Measurements from ENCODE around the gene BZW1.
A peak's percentile ranks its signal among the peaks of the same experiment; 100 is the strongest.

BZW1 gene

DNA sequence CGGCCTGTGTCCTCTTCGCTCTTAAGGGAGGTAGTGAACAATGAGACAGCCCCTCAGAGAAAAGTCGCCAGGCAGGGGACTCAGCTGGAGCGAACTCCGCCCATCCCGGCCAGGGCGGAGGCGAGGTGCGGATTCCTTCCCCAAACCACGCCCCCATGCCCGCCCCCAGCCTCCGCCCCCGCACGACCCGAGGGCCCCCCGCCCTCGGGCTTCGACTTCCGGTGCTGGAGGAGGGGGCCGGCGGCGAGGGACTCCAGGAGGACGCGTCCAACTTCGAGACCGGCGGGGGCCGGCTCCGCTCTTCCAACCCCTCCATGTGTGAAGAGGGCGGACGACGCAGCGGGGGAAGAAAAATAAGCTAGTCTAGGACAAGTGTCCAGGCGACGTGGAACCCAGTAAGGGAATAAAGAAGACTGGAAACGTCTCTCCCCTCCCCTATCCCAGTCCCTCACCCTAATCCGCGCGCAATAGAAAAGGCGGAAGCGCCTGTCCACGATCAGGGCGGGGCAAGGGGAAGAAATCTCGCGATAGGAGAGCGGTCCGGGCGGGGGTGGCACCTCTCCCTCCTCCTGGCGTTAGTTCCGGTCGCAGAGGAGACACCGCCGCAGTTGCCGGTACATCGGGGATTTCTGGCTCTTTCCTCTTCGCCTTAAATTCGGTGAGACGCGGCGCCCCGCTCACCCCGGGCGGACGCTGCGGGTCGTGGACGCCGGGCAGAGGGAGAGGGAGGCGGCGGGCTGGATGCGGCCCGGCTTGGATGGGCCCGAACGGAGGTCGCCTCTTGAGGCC lies at the start of gene BZW1:
BZW1 (plus strand) TSS at position 578 of the 789 bp plus-strand sequence. CDS start 1,308 bp downstream, outside the sequence.
- peak; percentile 96 for DNase-seq

DNA sequence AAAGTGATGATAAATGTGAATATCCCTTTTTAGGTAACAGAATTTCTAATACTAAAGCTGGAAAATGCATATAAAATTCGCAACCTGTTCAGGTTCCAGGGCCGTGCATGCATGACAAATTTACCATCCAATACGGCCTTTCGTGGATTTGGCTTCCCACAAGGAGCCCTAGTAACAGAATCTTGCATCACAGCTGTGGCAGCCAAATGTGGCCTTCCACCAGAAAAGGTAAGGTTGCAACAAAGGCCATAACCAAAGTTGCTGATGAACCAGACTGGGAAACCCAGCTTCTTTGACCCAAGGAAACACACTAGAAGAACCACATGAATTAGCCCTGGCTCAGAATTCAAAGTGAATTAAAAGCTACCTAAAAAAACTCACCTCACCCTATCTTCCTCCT lies 49.6 kb upstream of the BZW1 start:
- DNase-seq: no peak

DNA sequence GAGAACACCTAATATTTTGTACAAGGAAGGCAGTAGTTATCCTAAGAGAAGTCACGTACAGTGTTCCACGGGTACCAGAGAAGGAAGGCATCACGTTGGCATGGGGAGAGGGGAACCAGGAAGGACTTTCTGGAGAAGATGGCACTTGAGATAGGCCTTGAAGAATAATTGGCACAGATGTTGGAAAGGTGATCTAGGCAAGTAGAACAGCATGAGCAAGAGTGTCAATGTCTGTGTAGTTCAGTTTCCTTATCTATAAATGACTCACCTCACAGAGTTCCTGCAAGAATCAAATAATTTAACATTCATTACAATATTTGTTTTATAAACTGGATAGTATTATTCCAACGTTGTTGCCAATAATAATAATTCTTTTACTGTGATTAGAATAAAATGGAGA lies 48.3 kb upstream of the BZW1 start:
- no peak for DNase-seq

DNA sequence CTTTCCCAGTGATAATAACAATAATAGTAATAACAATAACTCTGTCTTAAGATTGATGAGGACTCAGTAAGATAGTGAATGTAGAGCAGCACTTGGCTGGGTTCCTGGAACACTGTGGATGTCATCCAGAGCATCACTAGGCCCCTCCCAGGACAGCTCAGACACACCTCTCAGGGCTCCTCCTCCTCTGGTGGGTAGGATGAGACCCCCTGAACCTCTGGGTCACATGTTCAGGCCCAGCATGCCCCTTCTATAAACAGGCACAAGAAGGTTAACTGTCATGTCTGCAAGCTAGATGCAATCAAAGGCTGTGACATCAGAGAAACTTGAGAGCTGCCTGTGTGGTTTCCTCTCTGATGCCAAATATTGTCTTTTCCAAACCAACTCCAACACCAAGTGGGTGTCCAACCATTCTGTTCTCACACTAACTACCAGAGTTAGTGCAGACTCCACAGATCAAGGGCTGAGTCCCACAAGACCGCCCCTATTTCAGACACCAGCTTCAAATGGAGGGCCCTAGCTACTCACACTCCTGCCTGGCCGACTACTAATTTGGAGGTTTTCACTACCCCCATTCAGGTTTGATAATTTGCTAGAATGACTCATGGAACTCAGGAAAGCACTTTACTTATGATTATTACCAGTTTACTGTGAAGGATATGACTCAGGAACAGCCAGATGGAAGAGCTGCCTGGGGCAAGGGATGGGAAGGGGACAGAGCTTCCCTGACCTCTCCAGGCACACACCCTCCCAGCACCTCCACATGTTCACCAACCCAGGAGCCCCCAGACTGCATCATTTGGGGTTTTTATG lies 46.4 kb upstream of the BZW1 start:
- DNase-seq: peak; percentile 97

DNA sequence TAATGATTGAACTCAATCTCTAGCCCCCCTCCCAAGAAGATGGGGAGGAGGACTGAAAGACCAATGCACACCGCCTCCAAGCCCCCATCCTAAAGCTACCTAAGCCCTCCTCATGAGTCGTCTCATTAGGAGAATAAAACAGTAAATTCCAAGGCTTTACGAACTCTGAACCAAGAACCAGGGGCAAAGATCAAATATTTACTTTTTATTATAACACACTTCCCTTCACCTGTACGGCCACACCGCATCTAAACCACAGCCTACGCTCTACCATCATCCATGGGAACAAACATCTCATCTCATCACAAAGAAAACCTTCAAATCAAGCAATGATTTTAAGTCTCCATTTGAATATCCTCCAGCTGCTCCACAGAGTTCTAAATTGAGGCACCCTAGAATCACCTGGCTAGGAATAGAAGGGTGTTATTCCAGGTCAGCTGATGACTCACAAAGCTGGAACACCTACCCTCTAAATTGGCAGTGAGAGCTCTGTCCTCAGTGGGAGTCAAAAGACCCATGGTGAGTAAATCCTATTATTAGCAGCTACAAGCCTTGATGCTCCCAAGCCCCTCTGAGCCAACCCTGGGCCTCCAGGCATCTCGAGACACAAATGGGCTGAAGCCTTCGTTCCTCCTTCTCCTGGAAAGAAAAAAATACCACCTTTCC lies 45.6 kb upstream of the BZW1 start:
- no peak for DNase-seq

DNA sequence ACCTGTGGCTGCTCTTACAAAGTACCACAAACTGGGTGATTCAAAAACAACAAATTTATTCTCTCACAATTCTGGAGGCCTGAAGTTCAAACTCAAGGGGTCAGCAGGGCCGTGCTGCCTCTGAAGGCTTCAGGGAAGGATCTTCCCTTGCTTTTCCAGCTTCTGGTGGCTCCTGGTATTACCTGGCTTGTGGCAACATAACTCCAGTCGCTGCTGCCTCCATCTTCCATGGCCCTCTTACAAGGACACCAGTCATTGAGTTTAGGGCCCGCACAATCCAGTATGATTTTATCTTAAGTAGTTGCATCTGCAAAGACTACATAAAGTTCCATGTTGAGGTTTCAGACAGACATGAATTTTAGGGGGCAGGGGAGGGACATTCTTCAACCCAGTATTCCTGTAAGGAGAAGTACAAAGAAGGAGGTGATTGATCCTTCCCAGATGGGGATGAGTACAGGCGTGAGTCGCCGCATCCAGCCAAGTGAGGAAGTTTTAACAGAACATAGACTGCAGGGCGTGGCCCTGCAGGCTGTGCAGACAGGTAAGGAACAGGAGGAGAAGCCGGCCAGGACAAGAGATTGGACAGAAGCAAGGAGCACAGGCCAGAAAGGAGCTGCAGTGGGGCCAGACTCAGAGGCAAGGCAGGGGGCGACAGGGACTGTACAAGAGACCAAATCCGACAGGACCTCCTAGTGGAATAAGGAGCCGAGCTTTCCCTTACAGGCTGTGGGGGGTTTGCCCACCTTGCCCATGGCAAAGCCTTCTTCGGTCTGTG lies 44.4 kb upstream of the BZW1 start:
- no peak for DNase-seq

DNA sequence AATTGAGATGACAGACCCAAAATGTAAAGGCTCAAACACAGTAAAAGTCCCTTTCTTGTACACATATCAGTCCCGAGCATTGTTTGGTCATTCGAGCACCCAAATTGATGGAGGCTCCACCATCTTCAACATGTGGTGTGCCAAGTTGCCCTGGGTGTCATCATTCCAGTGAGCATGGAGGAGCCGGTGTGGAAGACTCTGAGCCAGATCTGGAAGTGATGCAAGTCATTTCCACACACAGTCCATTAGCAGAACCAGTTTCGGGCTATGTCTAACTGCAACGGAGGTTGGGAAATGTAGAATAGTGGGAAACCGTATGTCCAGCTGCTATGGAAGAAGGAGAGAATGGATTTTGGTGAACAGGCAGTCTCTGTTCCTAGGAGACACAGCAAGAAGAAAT lies 40.9 kb upstream of the BZW1 start:
- DNase-seq: no peak

DNA sequence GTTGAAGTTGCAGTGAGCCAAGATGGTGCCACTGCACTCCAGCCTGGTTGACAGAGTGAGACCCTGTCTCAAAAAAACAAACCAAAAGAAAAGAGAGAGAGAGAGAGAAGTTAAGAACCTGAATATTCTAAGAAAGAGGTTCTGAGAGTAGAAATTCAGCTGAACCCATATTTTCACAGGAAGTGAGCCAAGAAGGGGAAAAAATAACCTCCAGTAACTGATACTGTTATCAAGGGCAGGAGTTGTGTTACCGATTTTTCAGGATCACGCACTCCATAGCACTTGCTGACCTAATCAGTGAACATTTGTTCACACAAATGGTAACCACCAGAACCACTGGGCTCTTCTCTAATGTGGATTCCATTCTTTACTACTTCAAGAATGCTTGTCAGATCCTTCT lies 39.1 kb upstream of the BZW1 start:
- no peak for DNase-seq

DNA sequence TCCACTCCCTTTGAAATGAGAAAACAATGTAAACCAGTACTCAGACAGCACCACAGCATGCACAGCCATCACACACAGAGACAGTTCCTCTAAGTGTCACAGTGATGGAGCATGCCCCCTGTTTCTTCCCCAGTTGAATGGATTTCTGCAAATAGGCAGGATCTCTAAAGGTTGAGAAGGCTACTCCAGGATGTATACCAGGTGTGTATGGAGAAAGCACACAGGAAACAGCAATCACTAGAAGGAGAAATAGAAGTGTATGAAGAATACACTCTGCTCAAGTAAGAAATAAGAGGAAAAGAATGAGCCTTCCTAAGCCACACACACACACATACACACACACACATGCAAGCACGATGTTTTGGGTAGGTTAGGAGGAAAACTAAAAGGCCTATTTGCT lies 38.6 kb upstream of the BZW1 start:
- no peak for DNase-seq

DNA sequence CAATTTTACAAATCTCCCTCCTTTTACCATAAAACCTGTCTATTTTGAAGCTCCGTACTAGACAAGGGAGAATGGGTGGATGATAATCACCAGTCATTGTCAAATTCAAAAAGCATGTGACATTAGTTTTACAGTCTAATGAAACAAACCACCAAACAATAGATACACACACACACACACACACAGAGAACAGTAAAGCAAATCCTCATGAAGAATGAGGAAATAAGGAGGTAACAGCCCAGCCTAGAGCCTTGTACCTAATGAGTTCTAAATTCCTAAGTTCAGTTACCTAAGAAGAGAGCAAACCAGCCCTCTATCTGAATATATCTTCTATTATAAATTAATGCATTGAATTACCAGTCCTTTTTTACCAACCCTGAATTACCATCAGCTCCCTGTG lies 36.8 kb upstream of the BZW1 start:
- no peak for DNase-seq

DNA sequence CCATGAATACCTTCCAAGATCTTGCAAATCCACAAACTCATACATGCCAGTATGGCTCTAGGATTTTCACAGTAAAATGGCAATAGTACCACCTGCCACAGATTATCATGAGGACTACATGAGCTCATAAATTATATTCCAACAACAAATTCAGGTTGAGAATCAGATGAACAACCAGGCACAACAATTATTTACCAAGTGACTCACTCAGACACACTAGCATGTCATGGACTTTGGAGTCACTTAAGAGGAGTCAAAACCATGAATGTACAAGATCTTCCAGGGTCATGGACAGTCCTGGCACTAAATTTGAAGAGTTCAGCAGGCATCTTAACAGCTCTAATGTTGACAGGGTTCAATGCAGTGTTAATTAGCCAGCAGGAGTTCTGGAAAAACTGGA lies 34.4 kb upstream of the BZW1 start:
- no peak for DNase-seq

DNA sequence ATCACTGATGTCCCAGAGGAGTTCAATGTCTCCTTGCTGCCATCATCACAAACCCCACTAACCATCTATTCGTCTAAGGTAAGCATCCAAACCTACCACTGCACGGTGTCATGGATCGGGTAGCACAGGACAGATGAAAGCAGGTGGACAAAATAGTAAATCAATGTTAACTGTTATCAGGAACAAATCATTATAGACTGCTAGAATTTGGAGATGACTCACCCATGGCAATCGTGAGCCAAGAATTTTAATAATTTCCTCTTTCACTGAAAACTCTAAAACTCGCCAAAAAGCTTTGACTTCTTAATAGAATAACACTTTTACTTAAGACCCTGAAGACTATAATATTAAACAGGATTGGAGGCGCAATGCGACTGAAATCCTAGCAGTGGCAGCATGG lies 33.7 kb upstream of the BZW1 start:
- DNase-seq: no peak

DNA sequence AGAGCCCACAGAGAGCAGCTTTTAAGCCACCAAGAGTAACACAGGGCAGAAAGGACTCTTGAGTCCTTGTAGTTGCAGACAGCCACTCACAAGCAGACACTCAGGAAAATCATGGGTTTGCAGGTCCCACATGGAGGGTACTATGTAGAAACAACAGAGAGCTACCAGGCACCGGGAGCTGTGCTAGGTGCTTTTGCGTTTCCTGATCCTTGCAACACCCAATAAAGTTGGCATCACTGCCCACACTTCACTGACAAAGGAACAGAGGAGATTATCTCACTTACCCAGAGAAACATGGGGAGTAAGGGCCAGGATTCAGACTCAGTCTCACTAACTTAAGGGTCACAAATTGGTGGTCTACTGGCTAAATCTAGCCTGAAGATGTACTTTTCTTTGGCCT lies 32.5 kb upstream of the BZW1 start:
- no peak for DNase-seq

DNA sequence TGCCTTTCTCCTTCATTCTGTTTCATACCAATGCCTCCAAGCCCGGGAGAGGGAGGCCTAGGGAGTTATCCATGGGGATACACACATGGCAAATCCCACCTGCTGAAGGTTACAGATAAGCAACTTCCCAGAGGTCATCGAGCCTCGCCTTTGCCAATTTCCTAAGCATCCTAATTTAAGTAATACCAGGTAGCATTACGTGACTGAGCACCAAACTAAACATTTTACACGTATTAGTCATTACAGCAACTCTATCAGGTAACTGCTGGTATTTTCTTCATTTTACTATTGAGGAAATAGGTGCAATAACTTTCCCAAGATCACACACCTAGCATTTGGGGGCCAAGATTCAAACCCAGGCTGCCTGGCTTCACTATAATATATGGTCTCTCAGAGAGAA lies 30.1 kb upstream of the BZW1 start:
- no peak for DNase-seq

DNA sequence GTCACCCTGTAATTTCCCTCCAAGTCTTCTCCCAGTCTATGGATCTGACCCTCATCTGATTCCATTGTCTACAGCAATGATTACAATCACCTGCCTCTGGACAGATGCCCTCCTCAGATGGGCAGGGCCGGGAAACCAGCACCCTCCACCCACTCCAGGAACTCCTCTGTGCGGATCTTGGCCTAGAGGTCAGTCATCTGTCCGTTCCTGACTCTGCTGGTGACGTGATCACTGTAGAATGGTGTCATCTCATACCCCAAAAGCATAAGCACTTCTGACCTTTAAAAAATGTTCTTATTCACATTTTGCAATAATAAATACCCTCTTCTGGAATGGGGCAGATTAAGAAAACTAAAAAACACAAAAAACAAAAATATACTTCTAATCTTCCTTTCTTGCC lies 29.5 kb upstream of the BZW1 start:
- DNase-seq: peak; percentile 61

DNA sequence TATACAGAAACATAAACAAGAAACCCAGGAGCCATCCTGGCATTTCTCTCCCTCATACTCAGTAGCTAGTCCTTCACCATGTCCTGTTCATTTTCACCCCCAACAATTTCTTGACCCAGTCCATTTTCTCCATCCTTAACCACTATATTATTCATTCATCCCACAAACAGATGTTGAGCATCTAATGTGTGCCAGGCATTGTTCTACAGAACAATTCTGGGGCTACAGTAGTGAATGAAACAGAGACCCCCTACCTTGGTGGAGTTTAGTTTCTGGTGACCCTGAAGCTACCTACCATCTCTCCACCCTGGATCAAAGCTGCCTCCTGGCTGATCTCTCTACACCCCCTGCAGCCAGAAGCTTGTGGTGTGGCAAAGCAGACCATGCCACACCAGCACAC lies 27.5 kb upstream of the BZW1 start:
- no peak for DNase-seq

DNA sequence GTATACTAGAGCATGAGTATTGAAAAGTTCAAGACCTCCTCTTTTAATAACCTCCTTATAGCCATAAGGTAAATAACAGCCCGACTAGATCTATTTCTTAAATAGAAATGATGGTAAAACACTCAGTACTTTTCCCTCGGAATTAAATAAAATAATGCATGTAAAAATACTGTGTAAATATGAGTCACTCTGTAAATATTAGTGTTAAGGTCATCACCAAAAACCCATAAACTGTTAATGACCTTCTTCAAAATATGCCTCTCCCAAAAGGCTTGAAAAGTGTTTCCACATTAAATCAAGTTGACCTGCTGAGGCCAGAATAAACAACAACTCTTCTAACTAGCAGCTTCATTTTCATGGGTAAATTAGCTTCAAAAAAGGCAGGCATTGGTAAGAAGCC lies 25.3 kb upstream of the BZW1 start:
- DNase-seq: peak; percentile 82

DNA sequence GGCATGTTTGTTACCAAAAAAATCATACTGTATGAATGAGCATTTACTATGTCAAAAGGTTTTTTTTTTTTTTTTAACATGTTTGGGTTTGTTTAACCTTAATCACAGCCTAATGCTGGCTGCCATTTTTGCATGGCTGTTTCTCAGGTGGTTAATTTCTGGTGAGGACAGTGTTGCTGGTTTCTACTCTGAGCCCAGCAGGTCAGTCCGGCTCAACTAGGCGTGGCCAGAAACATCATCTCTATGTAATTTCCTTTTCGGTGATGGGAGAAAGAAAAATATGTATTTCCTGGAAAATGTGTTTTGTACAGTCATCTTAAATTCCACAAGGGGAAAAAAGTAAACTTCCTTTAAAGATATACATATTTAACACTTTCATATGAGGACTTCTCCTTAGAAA lies 24.9 kb upstream of the BZW1 start:
- peak; percentile 93 for DNase-seq

DNA sequence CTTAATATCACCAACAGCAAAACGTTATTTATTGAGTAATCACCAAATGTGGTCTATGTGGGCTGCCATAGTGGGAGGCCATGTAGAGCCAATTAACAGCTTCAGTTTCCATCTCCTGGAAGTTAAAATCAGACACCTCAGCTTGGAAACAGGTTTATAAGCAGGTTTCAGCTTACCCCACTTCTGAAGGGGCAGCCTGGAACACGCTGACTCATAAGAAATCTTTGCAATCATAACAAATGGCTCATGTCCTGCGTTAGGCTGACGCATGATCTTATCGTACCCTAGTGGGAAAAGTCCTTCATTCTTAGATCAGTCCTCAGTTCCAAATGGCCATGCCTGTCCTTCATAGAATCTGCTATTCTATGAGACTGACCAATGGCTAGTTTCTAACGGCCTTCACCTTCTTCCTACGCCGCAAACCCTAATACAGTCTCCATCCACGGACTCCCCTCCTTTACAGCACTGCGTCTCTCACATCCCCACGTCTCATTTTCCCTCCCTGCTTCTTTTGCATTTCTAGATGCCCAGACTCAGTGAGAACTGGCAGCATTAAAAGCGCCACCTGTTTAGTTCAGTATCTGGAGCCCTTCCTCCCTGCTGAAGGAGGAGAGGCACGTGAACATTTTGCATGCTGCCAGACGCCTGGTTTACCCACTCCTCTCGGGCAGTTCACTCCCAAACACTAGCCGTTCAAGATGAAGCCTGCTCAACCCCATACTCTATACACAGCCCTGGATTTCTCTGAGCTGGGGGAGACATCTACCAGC lies 24.2 kb upstream of the BZW1 start:
- peak; percentile 95 for DNase-seq

DNA sequence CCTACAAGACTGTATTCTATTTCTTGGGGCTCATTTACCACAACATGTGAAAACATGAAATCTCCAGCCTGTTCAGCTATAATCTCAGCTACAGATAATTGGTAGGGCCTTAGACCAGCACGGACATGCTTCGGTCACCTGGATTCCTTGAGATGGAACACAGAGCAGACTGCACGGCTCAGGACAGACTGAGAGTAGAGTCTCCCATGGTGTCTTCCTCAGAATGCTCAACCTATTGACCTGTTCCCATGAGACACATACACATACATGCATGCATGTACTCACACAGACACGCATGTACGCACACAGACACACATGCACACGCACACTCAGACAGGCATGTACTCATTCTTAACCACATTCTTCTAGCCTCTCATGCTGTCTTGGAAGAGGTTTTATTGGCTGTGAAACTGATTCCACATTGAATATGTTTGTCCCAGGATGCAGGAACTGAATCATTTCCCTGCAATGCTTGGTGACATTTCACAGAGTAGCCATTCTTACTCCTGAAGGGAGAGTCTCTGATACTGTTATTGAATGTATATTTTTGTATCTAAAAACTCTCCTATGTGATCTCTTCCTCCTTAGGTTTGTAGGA lies 23.5 kb upstream of the BZW1 start:
- DNase-seq: peak; percentile 77

DNA sequence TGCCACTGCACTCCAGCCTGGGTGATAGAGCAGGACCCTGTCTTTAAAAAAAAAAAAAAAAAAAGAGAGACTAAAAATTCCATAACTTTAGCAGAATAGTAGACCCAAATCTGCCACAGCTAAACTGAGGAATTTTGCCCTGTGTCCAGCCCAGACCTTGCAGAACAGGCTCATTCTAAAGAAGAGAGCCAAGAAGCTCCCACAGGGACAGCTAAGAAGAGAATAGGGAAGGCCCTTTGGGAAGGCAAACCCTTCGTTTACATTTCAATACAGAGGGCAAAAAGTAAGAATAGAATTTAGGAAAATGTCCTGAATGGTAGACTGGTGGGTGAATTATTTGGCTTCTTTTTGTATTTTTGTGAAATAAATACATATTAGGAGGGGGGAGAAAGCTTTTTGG lies 21.5 kb upstream of the BZW1 start:
- DNase-seq: no peak

DNA sequence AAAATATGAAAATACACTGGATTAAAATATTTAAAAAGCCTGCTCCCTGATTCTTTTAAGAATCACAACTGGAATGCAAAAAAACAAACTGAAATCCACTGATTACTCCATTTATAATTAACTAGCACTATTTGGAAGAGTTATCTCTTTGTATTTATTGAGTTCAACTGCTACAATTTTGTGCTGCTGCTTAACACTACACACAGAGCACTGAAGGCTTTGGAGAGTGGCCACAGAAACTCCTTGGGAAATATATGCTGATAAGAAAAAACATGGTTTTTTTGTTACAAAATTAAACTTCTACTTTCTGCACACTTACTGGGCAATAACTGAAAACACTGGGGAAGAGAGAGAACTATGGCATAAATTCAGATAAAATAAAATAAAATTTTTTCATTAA lies 19.8 kb upstream of the BZW1 start:
- no peak for DNase-seq
